Urinary bladder (tissue), 4 donors: ENCODE data around the gene UBASH3A. TPM values are rescaled to one million over a fixed set of nuclear protein-coding genes. Genes with fewer than 3 reads are reported as not detected.
A peak's percentile ranks its signal among the peaks of the same experiment; 100 is the strongest.
"Not testable (repeated sequence)": the region's sequence is repeated elsewhere in the genome, so short reads cannot be mapped to it uniquely, and the experiment has no call there.

Experiments used
- DNase-seq: peaks from one replicate; pipeline ENCODE4 v3.0.0-alpha.2; 2015; ENCODE audit errors: extremely low spot score
- H3K27ac ChIP-seq: one replicate; pipeline ENCODE4 v1.5.1; 2013; ENCODE audit warnings: low read depth, mild to moderate bottlenecking, moderate library complexity
- H3K36me3 ChIP-seq: one replicate; pipeline ENCODE4 v1.6.1; 2013; ENCODE audit warnings: mild to moderate bottlenecking, moderate library complexity; ENCODE audit not compliant: insufficient read depth
- H3K4me1 ChIP-seq: one replicate; pipeline ENCODE4 v1.6.1; 2013; ENCODE audit warnings: mild to moderate bottlenecking, moderate library complexity; ENCODE audit not compliant: insufficient read depth
- H3K4me3 ChIP-seq: one replicate; pipeline ENCODE4 v1.5.1; 2013; ENCODE audit warnings: low read depth, low read length
- WGBS: extraction: QIAGEN DNeasy Blood & Tissue Kit; methylation state at CpG from one replicate; pipeline ENCODE4 v1.1.7; 2013; 5-methylcytosine and 5-hydroxymethylcytosine counted together
- polyA plus RNA-seq: library from polyadenylated mRNA; stranded (reverse); fragments of 200-250 nt; gene quantifications from one replicate; pipeline ENCODE4 v1.2.3, GENCODE V29; 2013
- total RNA-seq: library from RNA; depleted of rRNA; stranded (reverse); fragments of >200 nt; gene quantifications from one replicate; pipeline ENCODE4 v1.2.3, GENCODE V29; 2014
- donor health status: healthy with polysubstance abuse.
- donor health status: healthy.

UBASH3A gene
- total and polyA plus RNA-seq, 2 donors = 0.27 to 0.32 TPM

GRCh38 chr21:42404539-42404938, 837 bp downstream of the UBASH3A start:
- no peak overlapping the region for H3K27ac ChIP-seq
- WGBS = 80% methylated on average over 10 of the region's 10 CpGs
- no peak for DNase-seq
- H3K4me3 ChIP-seq = no peak overlapping the region
- H3K4me1 ChIP-seq = no peaks in the 10 kb centered on the region
- no peaks in the 10 kb centered on the region for H3K36me3 ChIP-seq

GRCh38 chr21:42405064-42406013, 1.6 kb downstream of the UBASH3A start:
- 86% methylated on average over 23 of the region's 23 CpGs for WGBS
- no peak overlapping the region for H3K27ac ChIP-seq
- H3K36me3 ChIP-seq = no peaks in the 10 kb centered on the region
- H3K4me3 ChIP-seq = peak overlapping the region; percentile 8
- DNase-seq = no peak
- H3K4me1 ChIP-seq = no peaks in the 10 kb centered on the region

- no peak for DNase-seq
- no peaks in the 10 kb centered on the region for H3K4me1 ChIP-seq
- H3K36me3 ChIP-seq = no peaks in the 10 kb centered on the region
- WGBS = 74% methylated on average over 10 of the region's 10 CpGs
- no peak overlapping the region for H3K27ac ChIP-seq
- H3K4me3 ChIP-seq = peak overlapping the region; percentile 8
Measured at GRCh38 chr21:42406201-42406621, 2.5 kb downstream of the UBASH3A start.

GRCh38 chr21:42406866-42407265, 3.2 kb downstream of the UBASH3A start:
- 79% methylated on average over 7 of the region's 7 CpGs for WGBS
- DNase-seq = no peak
- Histone ChIP-seq H3K27ac (no peak overlapping the region), H3K4me1 (no peaks in the 10 kb centered on the region), H3K36me3 (no peaks in the 10 kb centered on the region), H3K4me3 (no peak overlapping the region)

GRCh38 chr21:42407476-42407875, 3.8 kb downstream of the UBASH3A start:
- H3K4me3 ChIP-seq = no peak overlapping the region
- no peaks in the 10 kb centered on the region for H3K36me3 ChIP-seq
- 61% methylated on average over 5 of the region's 5 CpGs for WGBS
- H3K27ac ChIP-seq = no peak overlapping the region
- no peak for DNase-seq
- H3K4me1 ChIP-seq = no peaks in the 10 kb centered on the region

GRCh38 chr21:42408718-42409117, 5.0 kb downstream of the UBASH3A start:
- H3K4me3 ChIP-seq, H3K4me1 ChIP-seq, H3K36me3 ChIP-seq, DNase-seq, H3K27ac ChIP-seq: not testable (repeated sequence)
- 75% methylated on average over 5 of the region's 5 CpGs for WGBS

- no peaks in the 10 kb centered on the region for H3K36me3 ChIP-seq
- no peaks in the 10 kb centered on the region for H3K4me1 ChIP-seq
- no peak overlapping the region for H3K27ac ChIP-seq
- 73% methylated on average over 7 of the region's 7 CpGs for WGBS
- no peak for DNase-seq
- no peak overlapping the region for H3K4me3 ChIP-seq
Measured at GRCh38 chr21:42409366-42409765, 5.7 kb downstream of the UBASH3A start.

GRCh38 chr21:42411197-42411869, 7.6 kb downstream of the UBASH3A start:
- Histone ChIP-seq H3K27ac (no peak overlapping the region), H3K4me1 (no peaks in the 10 kb centered on the region), H3K36me3 (no peaks in the 10 kb centered on the region), H3K4me3 (no peak overlapping the region)
- WGBS = 56% methylated on average over 7 of the region's 7 CpGs
- no peak for DNase-seq

GRCh38 chr21:42411891-42412635, 8.4 kb downstream of the UBASH3A start:
- DNase-seq = no peak
- WGBS = 60% methylated on average over 21 of the region's 21 CpGs
- Histone ChIP-seq H3K27ac (no peak overlapping the region), H3K36me3 (no peaks in the 10 kb centered on the region), H3K4me1 (no peaks in the 10 kb centered on the region), H3K4me3 (no peak overlapping the region)

- H3K4me3 ChIP-seq = no peak overlapping the region
- no peaks in the 10 kb centered on the region for H3K36me3 ChIP-seq
- DNase-seq = no peak
- no peak overlapping the region for H3K27ac ChIP-seq
- WGBS = 84% methylated on average over 5 of the region's 5 CpGs
- no peaks in the 10 kb centered on the region for H3K4me1 ChIP-seq
Measured at GRCh38 chr21:42412636-42412933, 8.9 kb downstream of the UBASH3A start.

- Histone ChIP-seq H3K36me3 (no peaks in the 10 kb centered on the region), H3K4me1 (no peaks in the 10 kb centered on the region), H3K4me3 (no peak overlapping the region), H3K27ac (no peak overlapping the region)
- 79% methylated on average over 14 of the region's 14 CpGs for WGBS
- no peak for DNase-seq
Measured at GRCh38 chr21:42413093-42413492, 9.4 kb downstream of the UBASH3A start.

- DNase-seq = no peak
- no peaks in the 10 kb centered on the region for H3K4me1 ChIP-seq
- H3K27ac ChIP-seq = no peak overlapping the region
- H3K36me3 ChIP-seq = no peaks in the 10 kb centered on the region
- no peak overlapping the region for H3K4me3 ChIP-seq
- 89% methylated on average over 4 of the region's 4 CpGs for WGBS
Measured at GRCh38 chr21:42413500-42413899, 9.8 kb downstream of the UBASH3A start.

GRCh38 chr21:42414066-42414465, 10.4 kb downstream of the UBASH3A start:
- no peak for DNase-seq
- Histone ChIP-seq H3K27ac (no peak overlapping the region), H3K4me1 (no peaks in the 10 kb centered on the region), H3K4me3 (no peak overlapping the region), H3K36me3 (no peaks in the 10 kb centered on the region)
- 88% methylated on average over 8 of the region's 8 CpGs for WGBS

- WGBS = 92% methylated on average over 8 of the region's 8 CpGs
Measured at GRCh38 chr21:42414553-42414927, 10.8 kb downstream of the UBASH3A start.

More at GRCh38 chr21:42414553-42414927, 10.8 kb downstream of the UBASH3A start:
- Histone ChIP-seq H3K4me1 (no peaks in the 10 kb centered on the region), H3K36me3 (no peaks in the 10 kb centered on the region), H3K27ac (no peak overlapping the region), H3K4me3 (no peak overlapping the region)
- no peak for DNase-seq
